Cardiac muscle cell (in vitro differentiated cells and primary cell): Measurements from ENCODE around the gene PGGT1B. TPM values are rescaled to one million over a fixed set of nuclear protein-coding genes. Genes with fewer than 3 reads are reported as not detected.

ENCODE experiments used
- DNase-seq, 2 donors: peaks; one replicate each; pipeline versions ENCODE4 v3.0.0 to v3.0.0-alpha.2; 2010 to 2017; ENCODE audit warnings: low read depth in 1 of 2, low spot score in 1 of 2
- H3K27ac ChIP-seq: fragments of 200-600 bp; sonication (generic); 2 replicates; pipeline ENCODE4 v1.5.1; 2016
- H3K27me3 ChIP-seq: fragments of 200-600 bp; sonication (generic); 2 replicates; pipeline ENCODE4 v1.6.0; 2016; ENCODE audit warnings: control low read depth
- H3K36me3 ChIP-seq: fragments of 200-600 bp; sonication (generic); 2 replicates; pipeline ENCODE4 v1.5.1; 2016; ENCODE audit warnings: control low read depth
- H3K4me1 ChIP-seq: fragments of 200-600 bp; sonication (generic); 2 replicates; pipeline ENCODE4 v1.8.1; 2017; ENCODE audit warnings: low read depth, mild to moderate bottlenecking, mixed run types
- H3K4me3 ChIP-seq: fragments of 200-600 bp; sonication (generic); 2 replicates; pipeline ENCODE4 v1.5.1; 2016; ENCODE audit warnings: mild to moderate bottlenecking
- H3K9me3 ChIP-seq: fragments of 200-600 bp; sonication (generic); 2 replicates; pipeline ENCODE4 v1.5.1; 2017; ENCODE audit warnings: low read depth, mild to moderate bottlenecking, control low read depth
- polyA plus RNA-seq: library from polyadenylated mRNA; unstranded; fragments of >200 nt; fragmentation: Nextera tagmentation; extraction: Ambion mirVana; gene quantifications from 2 replicates; pipeline ENCODE4 v1.2.1, GENCODE V29; 2016
- total RNA-seq: library from RNA; depleted of rRNA; stranded (reverse); fragments of >200 nt; gene quantifications from 2 replicates; pipeline ENCODE4 v1.2.3, GENCODE V29; 2016
- TF ChIP-seq, protein P1 (sequence below): IDR thresholded peaks from 2 replicates; pipeline ENCODE4 v1.5.1; 2012; ENCODE audit warnings: low read depth, mild to moderate bottlenecking, low read length

PGGT1B gene
- total and polyA plus RNA-seq, 2 experiments from 2014 or later = 6.9 to 12.8 TPM

DNA sequence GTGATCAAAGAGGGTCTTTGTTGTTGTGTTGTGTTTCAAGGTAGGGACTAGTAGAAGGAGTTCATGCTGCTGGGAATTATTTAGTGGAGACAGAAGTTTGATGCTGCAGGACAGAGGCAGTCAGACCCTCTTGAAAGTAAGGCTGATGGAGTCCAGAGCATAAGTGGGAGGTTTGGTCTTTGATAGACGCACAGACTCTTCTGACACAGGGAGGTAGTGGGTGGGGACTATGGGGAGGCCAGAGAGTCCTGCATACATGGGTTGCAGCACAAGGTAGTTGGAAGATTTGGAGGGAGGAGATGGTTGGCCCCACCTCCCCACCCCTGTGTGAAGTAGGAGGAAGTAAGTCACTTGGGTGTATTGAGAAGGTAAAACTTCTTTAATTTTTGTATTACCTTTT is 36.1 kb upstream of the PGGT1B start:
- Histone ChIP-seq H3K27me3 (no peaks in the 10 kb centered on the region), H3K27ac (no peak overlapping the region), H3K36me3 (no peaks in the 10 kb centered on the region), H3K4me1 (no peaks in the 10 kb centered on the region), H3K4me3 (no peak overlapping the region), H3K9me3 (no peaks in the 10 kb centered on the region)
- TF ChIP-seq, protein P1, sequence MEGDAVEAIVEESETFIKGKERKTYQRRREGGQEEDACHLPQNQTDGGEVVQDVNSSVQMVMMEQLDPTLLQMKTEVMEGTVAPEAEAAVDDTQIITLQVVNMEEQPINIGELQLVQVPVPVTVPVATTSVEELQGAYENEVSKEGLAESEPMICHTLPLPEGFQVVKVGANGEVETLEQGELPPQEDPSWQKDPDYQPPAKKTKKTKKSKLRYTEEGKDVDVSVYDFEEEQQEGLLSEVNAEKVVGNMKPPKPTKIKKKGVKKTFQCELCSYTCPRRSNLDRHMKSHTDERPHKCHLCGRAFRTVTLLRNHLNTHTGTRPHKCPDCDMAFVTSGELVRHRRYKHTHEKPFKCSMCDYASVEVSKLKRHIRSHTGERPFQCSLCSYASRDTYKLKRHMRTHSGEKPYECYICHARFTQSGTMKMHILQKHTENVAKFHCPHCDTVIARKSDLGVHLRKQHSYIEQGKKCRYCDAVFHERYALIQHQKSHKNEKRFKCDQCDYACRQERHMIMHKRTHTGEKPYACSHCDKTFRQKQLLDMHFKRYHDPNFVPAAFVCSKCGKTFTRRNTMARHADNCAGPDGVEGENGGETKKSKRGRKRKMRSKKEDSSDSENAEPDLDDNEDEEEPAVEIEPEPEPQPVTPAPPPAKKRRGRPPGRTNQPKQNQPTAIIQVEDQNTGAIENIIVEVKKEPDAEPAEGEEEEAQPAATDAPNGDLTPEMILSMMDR = no peak
- DNase-seq = no peak

DNA sequence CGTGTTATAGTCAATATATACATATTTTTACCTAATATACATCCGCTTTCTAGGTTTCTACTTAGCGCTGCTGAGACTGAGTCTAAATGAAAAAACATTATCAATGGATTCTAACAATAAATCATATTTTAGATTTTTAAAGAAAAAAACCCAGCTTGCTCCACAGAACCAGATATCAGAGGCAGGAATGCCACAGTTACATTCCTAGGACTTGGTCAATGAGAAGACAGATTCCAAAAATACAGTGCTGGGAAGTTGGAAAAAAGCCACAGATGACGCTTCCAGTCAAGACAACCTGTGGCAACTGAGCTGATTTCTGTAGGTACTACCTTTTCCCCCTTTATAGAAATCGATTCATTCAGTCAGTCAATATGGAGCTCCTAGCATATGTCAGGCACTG is 34.4 kb upstream of the PGGT1B start:
- no peaks in the 10 kb centered on the region for H3K4me1 ChIP-seq
- H3K27ac ChIP-seq = peak overlapping the region; percentile 45
- H3K36me3 ChIP-seq = no peaks in the 10 kb centered on the region
- H3K9me3 ChIP-seq = no peaks in the 10 kb centered on the region
- TF ChIP-seq, protein P1 = no peak
- peak overlapping the region; percentile 66 for H3K4me3 ChIP-seq
- H3K27me3 ChIP-seq = no peaks in the 10 kb centered on the region
- DNase-seq = peak; percentile 12 to 42

DNA sequence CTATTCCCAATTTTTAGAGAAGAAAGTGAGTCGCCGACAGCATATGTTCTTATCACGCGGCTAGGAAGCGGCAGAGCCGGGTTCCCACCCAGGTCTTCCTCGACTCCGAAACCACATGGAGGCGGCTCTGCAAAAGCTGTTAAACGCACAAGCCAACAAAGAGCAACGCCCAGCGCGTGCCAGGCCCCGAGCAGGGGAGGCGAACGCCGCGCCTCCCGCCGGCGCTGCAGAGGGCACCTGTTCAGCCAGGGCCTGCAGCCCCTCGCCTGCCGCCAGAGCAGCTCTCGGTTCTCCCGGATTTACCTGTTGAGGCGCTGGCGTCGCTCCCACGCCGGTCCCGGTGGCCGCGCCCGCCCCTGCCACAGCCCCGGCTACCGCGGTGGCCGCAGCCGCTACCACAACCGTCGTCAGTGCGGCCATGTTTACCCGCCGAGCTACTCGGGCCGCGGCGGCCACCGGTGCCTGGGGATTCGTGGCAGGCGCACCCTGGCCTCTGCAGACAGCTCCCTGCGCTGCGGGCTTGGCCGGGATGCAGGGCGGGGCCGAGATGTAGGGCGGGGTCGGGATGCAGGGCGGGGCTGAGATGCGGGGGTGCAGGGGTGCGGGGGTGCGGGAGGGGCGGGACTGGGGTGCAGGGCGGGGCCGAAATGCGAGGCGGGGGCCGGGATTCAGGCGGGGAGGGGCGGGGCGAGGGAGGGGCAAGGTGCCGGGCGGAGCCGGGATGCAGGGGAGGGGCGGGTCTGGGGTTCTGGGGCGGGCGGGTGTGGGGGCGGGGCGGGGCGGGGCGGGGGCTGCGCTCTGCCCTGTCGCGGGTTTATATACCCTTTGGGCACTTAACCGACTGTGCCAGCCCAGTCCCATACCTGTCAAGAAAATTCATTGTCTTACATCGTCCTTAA is 33.7 kb upstream of the PGGT1B start, which contains the start of gene CCDC112:
Gene CCDC112, minus strand, starts transcription at position 531 of the 899 bp plus-strand sequence. Its CDS starts 111 bp downstream, at position 420.
- Histone ChIP-seq H3K4me3 (peak within 1 kb of the TSS; percentile 66), H3K36me3 (no peaks in the 10 kb centered on the region), H3K9me3 (no peaks in the 10 kb centered on the region), H3K27ac (peak within 1 kb of the TSS; percentile 66), H3K27me3 (no peaks in the 10 kb centered on the region), H3K4me1 (no peaks in the 10 kb centered on the region)
- TF ChIP-seq, protein P1 = no peak
- DNase-seq = peak; percentile 84 to 85

DNA sequence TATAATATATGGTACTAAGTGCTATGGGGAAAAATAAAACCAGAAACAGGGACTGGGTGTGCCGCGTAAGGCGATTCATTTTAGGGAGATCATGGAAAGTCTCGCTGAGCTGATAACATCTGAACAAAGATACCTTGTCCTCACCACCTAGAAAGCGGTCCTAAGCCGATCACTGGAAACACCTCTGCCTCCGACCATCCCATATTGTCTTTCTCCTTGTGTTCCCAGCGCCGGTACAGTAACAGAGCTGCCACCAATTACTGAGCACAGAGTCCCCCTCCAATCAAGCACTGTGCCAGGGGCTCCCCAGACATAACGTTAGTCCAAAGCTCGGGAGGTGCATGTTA is 33.1 kb upstream of the PGGT1B start:
- no peaks in the 10 kb centered on the region for H3K9me3 ChIP-seq
- TF ChIP-seq, protein P1 = no peak
- H3K27ac ChIP-seq = no peak overlapping the region
- no peak for DNase-seq
- H3K4me1 ChIP-seq = no peaks in the 10 kb centered on the region
- no peaks in the 10 kb centered on the region for H3K27me3 ChIP-seq
- H3K4me3 ChIP-seq = peak overlapping the region; percentile 66
- no peaks in the 10 kb centered on the region for H3K36me3 ChIP-seq

GRCh38 chr5:115291397-115291796 is 28.7 kb upstream of the PGGT1B start:
- no peak overlapping the region for H3K27ac ChIP-seq
- no peak overlapping the region for H3K4me3 ChIP-seq
- no peaks in the 10 kb centered on the region for H3K27me3 ChIP-seq
- TF ChIP-seq, protein P1 = no peak
- no peaks in the 10 kb centered on the region for H3K9me3 ChIP-seq
- H3K4me1 ChIP-seq = no peaks in the 10 kb centered on the region
- H3K36me3 ChIP-seq = no peaks in the 10 kb centered on the region
- DNase-seq = no peak
